ENCODE results near the gene GHR.

Gene GHR

DNA sequence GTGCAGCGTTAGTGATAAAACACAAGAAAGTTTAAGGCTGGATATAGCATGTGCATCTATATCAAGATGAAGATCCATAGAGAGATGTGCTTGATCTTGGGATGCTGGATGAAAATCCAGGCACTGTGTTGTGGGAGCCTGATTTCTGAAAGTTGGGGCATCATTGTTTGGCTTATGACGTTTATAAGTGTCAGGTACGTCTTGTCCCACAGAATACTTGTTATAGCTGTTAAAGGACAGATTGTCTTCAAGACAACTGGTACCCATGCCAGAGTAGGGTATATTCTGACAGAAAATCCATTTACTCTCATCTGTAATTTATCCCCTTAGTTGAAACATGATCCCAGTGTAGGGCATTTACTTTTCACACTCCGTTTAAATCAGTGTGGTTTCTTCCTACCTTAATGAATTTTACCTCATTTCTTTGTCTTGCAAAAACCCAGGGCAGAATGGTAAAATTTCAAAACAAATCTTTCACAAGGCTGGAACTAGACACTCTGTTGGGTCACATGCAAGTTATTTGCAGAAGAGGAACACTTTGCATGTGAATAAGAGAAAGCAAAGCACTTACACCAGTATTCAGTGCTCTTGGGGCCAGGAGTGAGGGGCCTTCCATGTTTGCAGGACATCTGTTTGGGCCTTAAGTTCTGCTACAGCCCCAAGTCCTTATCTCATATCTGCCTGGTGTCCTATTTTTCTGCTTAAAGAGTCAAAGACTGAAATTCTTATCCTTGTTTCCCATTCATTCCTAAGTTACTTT is 73.3 kb downstream of the GHR start:
- peaks cover 0 to 28% of the 10 kb centered on the region in 2 donors for H3K4me1 ChIP-seq (ENCODE audit: control insufficient read depth in 1 of 2, insufficient read depth in 2 of 2, low read length in 2 of 2)
- no peaks in the 10 kb centered on the region for H3K27me3 ChIP-seq (ENCODE audit: low read depth, low read length)
- no peak overlapping the region for H3K27ac ChIP-seq (ENCODE audit: low read length)
- H3K4me3 ChIP-seq (ENCODE audit: low read depth in 1 of 2, low read length in 2 of 2): no peak overlapping the region
- no peaks in the 10 kb centered on the region for H3K9me3 ChIP-seq (ENCODE audit: control insufficient read depth in 1 of 2, low read length in 2 of 2)
- H3K36me3 ChIP-seq (ENCODE audit: control insufficient read depth in 1 of 2, insufficient read depth in 2 of 2, low read length in 2 of 2): no peaks in the 10 kb centered on the region

DNA sequence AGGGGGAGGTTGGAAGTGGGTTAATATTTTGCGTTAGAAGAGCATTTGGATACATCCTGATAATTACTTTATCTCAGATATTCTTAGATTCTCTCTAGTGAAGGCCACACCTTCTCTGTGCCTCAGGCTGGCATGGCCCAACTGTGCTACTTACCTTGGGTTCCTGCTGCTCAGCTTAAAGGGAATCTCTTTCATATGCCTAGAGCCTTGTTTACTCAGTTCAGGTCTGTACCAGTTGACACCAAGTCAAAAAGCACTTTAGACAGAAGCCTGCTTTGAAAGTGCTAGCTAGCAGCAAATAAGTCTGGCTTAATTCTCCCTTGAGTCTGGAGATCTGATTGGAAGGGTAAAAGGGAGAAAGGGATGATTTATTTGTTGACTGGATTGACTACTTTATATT is 74.8 kb downstream of the GHR start:
- Histone ChIP-seq H3K27ac (ENCODE audit: low read length) (no peak overlapping the region), H3K36me3 (ENCODE audit: control insufficient read depth in 1 of 2, insufficient read depth in 2 of 2, low read length in 2 of 2) (no peaks in the 10 kb centered on the region), H3K4me3 (ENCODE audit: low read depth in 1 of 2, low read length in 2 of 2) (no peak overlapping the region), H3K27me3 (ENCODE audit: low read depth, low read length) (no peaks in the 10 kb centered on the region), H3K9me3 (ENCODE audit: control insufficient read depth in 1 of 2, low read length in 2 of 2) (no peaks in the 10 kb centered on the region), H3K4me1 (ENCODE audit: control insufficient read depth in 1 of 2, insufficient read depth in 2 of 2, low read length in 2 of 2) (peaks cover 0 to 18% of the 10 kb centered on the region in 2 donors)

DNA sequence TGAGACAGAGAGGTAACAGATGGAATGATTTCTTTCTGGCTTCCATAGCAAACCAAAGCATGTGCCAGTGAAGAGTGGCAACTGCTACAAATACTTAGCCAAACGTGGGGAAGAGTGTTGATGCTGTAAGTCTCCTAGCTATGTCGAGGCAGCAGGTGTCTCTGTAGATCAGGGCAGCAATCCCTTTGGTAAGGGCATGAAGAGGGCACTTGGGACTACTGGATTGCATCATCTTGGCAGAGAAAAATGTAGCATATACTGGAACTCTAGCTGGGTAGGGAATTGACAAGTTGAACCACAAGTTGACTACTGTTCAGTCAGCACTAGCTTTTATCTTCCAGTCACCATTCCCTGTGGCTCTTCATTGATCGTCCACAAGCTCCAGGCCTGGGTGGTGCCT is 75.8 kb downstream of the GHR start:
- no peaks in the 10 kb centered on the region for H3K36me3 ChIP-seq (ENCODE audit: control insufficient read depth in 1 of 2, insufficient read depth in 2 of 2, low read length in 2 of 2)
- no peak overlapping the region for H3K4me3 ChIP-seq (ENCODE audit: low read depth in 1 of 2, low read length in 2 of 2)
- no peaks in the 10 kb centered on the region for H3K9me3 ChIP-seq (ENCODE audit: control insufficient read depth in 1 of 2, low read length in 2 of 2)
- H3K27me3 ChIP-seq (ENCODE audit: low read depth, low read length): no peaks in the 10 kb centered on the region
- peaks cover 0 to 12% of the 10 kb centered on the region in 2 donors for H3K4me1 ChIP-seq (ENCODE audit: control insufficient read depth in 1 of 2, insufficient read depth in 2 of 2, low read length in 2 of 2)
- H3K27ac ChIP-seq (ENCODE audit: low read length): no peak overlapping the region

DNA sequence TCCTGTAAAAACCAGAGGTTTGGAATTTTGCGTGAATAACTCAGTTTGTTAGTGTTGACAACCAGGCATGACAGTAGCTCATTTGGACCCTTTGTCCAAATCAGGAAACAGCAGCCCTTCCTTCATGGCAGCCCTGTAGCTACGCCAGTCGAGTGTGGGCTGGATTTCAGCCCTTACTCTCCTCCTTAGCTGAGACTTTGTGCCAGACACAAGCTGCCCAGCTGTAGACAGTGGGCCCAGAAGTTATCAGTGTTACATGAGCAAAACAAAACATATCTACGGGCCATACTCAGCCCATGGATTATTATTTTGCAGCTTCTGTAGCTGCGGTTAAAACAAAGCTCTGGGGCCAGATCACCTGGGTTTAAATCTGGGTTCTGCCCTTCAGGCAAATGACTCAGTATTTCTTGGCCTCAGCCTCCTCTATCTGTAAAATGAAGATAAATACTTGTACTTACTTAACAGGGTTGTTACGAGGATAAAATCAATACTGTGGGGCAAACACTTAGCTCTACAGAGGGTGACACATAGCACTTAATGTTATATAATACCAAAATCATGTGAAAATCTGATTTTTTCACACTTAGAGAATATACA is 76.9 kb downstream of the GHR start:
- Histone ChIP-seq H3K27me3 (ENCODE audit: low read depth, low read length) (no peaks in the 10 kb centered on the region), H3K9me3 (ENCODE audit: control insufficient read depth in 1 of 2, low read length in 2 of 2) (no peaks in the 10 kb centered on the region), H3K36me3 (ENCODE audit: control insufficient read depth in 1 of 2, insufficient read depth in 2 of 2, low read length in 2 of 2) (no peaks in the 10 kb centered on the region), H3K4me3 (ENCODE audit: low read depth in 1 of 2, low read length in 2 of 2) (no peak overlapping the region), H3K4me1 (ENCODE audit: control insufficient read depth in 1 of 2, insufficient read depth in 2 of 2, low read length in 2 of 2) (peaks cover 0 to 12% of the 10 kb centered on the region in 2 donors), H3K27ac (ENCODE audit: low read length) (no peak overlapping the region)

DNA sequence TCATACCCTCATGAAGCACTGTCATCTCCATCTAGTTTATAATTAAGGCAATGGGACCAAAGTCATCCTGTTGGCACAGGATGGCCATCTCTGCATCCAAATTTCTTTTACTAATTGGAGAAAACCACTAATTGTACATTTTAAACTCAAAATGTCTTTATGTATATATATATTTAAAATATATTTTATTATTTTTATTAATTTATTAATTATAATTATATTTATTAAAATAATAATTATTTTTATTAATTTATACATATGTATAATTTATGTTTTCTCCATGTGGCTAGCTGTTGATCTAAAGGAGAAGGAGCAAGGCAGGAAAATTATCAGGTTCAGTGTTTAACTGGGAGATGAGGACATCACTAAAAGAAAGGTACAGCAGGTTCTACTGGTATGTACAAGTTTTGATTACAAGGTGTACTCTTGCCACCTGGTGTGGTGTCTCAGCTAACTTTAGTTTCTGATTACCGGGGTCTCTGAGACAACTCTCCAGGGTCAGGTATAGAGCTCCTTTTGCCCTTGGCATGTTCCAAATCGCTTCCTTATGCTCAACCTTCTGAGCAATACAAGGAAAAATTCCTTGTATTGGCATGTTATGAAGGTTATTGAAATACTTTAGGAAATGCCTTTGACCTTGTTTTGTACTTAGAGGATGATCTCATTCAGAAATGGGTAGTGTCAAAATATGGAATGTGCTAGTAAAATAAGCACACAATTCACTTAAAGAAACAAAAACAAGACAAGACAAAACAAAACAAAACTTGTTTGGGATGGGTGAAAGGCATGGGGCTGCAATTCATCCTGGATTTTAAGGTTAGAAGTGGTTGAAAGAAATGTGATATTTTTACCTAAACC is 79.6 kb downstream of the GHR start:
- Histone ChIP-seq H3K27ac (ENCODE audit: low read length) (no peak overlapping the region), H3K36me3 (ENCODE audit: control insufficient read depth in 1 of 2, insufficient read depth in 2 of 2, low read length in 2 of 2) (no peaks in the 10 kb centered on the region), H3K4me3 (ENCODE audit: low read depth in 1 of 2, low read length in 2 of 2) (no peak overlapping the region), H3K27me3 (ENCODE audit: low read depth, low read length) (no peaks in the 10 kb centered on the region), H3K4me1 (ENCODE audit: control insufficient read depth in 1 of 2, insufficient read depth in 2 of 2, low read length in 2 of 2) (peaks cover 0 to 11% of the 10 kb centered on the region in 2 donors), H3K9me3 (ENCODE audit: control insufficient read depth in 1 of 2, low read length in 2 of 2) (no peaks in the 10 kb centered on the region)

DNA sequence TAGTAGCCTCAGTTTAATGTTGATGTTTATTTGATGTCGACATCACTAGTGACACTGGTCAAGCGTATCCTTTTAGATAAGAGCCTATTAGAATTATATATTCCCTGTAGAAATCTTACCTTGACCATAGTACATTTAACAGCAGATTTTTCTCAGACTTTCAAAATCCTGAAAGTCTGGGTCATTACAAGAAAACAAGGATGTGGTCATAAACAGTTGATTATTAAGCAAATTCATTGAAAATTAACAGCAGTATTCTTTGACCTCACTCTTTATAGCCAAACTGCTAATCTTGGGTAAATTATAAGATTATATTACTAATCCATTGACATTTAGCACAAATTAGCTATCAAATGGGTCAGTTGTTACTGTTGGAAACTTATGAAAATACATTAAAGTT is 83.4 kb downstream of the GHR start:
- Histone ChIP-seq H3K9me3 (ENCODE audit: control insufficient read depth in 1 of 2, low read length in 2 of 2) (no peaks in the 10 kb centered on the region), H3K27ac (ENCODE audit: low read length) (no peak overlapping the region), H3K36me3 (ENCODE audit: control insufficient read depth in 1 of 2, insufficient read depth in 2 of 2, low read length in 2 of 2) (no peaks in the 10 kb centered on the region), H3K27me3 (ENCODE audit: low read depth, low read length) (no peaks in the 10 kb centered on the region), H3K4me1 (ENCODE audit: control insufficient read depth in 1 of 2, insufficient read depth in 2 of 2, low read length in 2 of 2) (peaks cover 0 to 19% of the 10 kb centered on the region in 2 donors), H3K4me3 (ENCODE audit: low read depth in 1 of 2, low read length in 2 of 2) (no peak overlapping the region)

DNA sequence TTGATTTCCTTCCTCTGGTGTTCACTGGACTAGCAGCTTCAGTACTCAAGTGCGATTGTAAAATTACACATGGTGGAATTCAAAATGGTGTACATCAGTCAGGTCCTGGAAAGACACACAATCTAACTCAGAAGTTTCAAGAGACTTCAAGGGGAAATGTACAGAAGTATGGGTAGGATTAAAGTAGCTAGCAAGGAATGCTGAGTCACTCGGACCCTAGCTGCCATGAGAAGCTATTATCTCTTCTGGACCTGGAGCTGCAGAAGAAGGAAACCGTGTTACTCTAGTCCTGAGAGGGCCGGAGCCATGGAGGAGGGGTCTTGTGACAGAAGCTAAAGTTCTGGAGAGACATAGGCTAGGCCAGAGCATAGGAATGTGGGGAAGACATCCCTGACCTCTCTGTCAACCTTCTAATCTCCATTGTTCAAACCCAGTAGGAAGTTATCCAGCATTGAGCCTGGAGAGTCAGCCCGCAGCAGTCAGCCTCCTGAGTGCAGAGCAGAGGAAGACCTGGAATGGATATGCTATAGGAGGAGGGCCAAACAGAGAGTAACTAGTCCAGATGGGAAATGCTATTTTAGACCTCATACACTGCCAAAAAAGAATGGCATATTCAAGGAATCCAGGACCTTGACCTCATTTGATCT is 84.3 kb downstream of the GHR start:
- Histone ChIP-seq H3K27ac (ENCODE audit: low read length) (no peak overlapping the region), H3K36me3 (ENCODE audit: control insufficient read depth in 1 of 2, insufficient read depth in 2 of 2, low read length in 2 of 2) (no peaks in the 10 kb centered on the region), H3K4me3 (ENCODE audit: low read depth in 1 of 2, low read length in 2 of 2) (no peak overlapping the region), H3K4me1 (ENCODE audit: control insufficient read depth in 1 of 2, insufficient read depth in 2 of 2, low read length in 2 of 2) (peaks cover 0 to 18% of the 10 kb centered on the region in 2 donors), H3K27me3 (ENCODE audit: low read depth, low read length) (no peaks in the 10 kb centered on the region), H3K9me3 (ENCODE audit: control insufficient read depth in 1 of 2, low read length in 2 of 2) (no peaks in the 10 kb centered on the region)

DNA sequence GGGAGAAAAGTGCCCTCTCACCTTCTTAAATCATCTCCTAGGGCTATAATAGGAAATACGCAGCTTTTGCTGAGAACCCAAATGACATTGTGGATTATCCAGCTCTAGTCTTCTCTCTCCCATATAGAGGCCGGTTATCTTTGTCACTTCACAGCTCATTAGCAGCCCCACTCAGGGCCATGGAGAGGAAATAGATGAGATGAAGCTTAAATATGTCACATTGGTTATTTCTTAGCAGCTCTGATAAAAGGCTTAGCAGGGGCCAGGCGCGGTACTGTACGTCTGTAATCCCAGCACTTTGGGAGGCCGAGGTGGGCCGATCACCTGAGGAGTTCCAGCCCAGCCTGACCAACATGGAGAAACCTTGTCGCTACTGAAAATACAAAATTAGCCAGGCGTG is 90.0 kb downstream of the GHR start:
- peaks cover 0 to 8% of the 10 kb centered on the region in 2 donors for H3K4me1 ChIP-seq (ENCODE audit: control insufficient read depth in 1 of 2, insufficient read depth in 2 of 2, low read length in 2 of 2)
- H3K4me3 ChIP-seq (ENCODE audit: low read depth in 1 of 2, low read length in 2 of 2): no peak overlapping the region
- H3K27ac ChIP-seq (ENCODE audit: low read length): no peak overlapping the region
- H3K36me3 ChIP-seq (ENCODE audit: control insufficient read depth in 1 of 2, insufficient read depth in 2 of 2, low read length in 2 of 2): no peaks in the 10 kb centered on the region
- no peaks in the 10 kb centered on the region for H3K9me3 ChIP-seq (ENCODE audit: control insufficient read depth in 1 of 2, low read length in 2 of 2)
- no peaks in the 10 kb centered on the region for H3K27me3 ChIP-seq (ENCODE audit: low read depth, low read length)

DNA sequence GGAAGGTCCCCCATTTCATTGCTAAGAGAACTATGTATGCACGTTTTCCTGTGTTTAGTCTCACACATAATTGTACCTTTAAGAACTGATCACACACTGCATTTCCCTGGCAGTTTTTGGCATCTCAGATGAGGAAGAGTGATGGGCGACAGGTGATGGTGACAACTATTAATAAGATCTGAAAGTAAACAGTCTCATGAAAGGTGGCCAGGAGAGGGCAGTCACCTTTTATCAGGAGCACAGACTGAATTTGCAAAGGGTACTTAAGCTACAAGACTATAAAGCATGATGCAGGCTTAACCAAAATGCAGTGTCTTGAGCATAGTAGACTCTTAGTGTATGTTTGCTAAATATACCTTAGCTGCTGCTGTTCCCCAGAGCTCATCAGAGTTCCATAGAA is 91.5 kb downstream of the GHR start:
- H3K27me3 ChIP-seq (ENCODE audit: low read depth, low read length): no peaks in the 10 kb centered on the region
- no peaks in the 10 kb centered on the region for H3K9me3 ChIP-seq (ENCODE audit: control insufficient read depth in 1 of 2, low read length in 2 of 2)
- H3K36me3 ChIP-seq (ENCODE audit: control insufficient read depth in 1 of 2, insufficient read depth in 2 of 2, low read length in 2 of 2): no peaks in the 10 kb centered on the region
- H3K4me1 ChIP-seq (ENCODE audit: control insufficient read depth in 1 of 2, insufficient read depth in 2 of 2, low read length in 2 of 2): peaks cover 0 to 7% of the 10 kb centered on the region in 2 donors
- no peak overlapping the region for H3K4me3 ChIP-seq (ENCODE audit: low read depth in 1 of 2, low read length in 2 of 2)
- H3K27ac ChIP-seq (ENCODE audit: low read length): no peak overlapping the region

DNA sequence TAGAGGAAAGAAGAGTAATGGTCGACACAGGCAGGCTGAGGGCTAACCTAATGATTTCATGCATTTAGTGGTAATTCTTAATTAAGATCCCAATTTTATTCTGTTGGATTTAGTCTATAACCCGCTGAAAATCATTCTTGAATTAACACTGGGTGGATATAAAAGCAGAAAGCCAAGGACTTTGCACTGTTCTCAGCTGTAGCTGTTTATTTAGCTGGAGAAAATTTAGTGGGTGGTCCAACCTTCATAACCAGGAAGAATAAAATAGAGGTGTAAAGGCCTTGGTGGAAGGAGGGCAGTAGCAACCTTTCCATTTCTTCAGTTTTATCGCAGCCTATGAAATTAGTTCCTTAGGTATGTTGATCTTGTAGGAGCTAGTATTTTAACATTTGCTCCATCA is 92.3 kb downstream of the GHR start:
- no peaks in the 10 kb centered on the region for H3K27me3 ChIP-seq (ENCODE audit: low read depth, low read length)
- H3K9me3 ChIP-seq (ENCODE audit: control insufficient read depth in 1 of 2, low read length in 2 of 2): no peaks in the 10 kb centered on the region
- H3K27ac ChIP-seq (ENCODE audit: low read length): no peak overlapping the region
- H3K4me1 ChIP-seq (ENCODE audit: control insufficient read depth in 1 of 2, insufficient read depth in 2 of 2, low read length in 2 of 2): peaks cover 0 to 11% of the 10 kb centered on the region in 2 donors
- H3K36me3 ChIP-seq (ENCODE audit: control insufficient read depth in 1 of 2, insufficient read depth in 2 of 2, low read length in 2 of 2): no peaks in the 10 kb centered on the region
- no peak overlapping the region for H3K4me3 ChIP-seq (ENCODE audit: low read depth in 1 of 2, low read length in 2 of 2)

Measured in muscle layer of duodenum (tissue), 2 donors.